A673 (cell line): ENCODE data around the gene RAB38.

Experiments used
- EZH2 ChIP-seq: fragments of 200-600 bp; sonication (generic); IDR thresholded peaks from 2 replicates; pipeline ENCODE4 v1.6.1; 2017; ENCODE audit warnings: borderline replicate concordance, low read depth, mild to moderate bottlenecking, mixed read lengths, antibody characterized with exemption, low read length; ENCODE audit not compliant: poor library complexity, severe bottlenecking
- TF ChIP-seq, protein P1 (sequence below): fragments of 300-800, 200-600 bp; sonication (generic); conservative IDR thresholded peaks from 2 replicates; pipeline ENCODE4 v1.5.1; 2017; ENCODE audit warnings: low read depth, mild to moderate bottlenecking, antibody characterized with exemption, low read length, moderate library complexity, mixed read lengths

DNA sequence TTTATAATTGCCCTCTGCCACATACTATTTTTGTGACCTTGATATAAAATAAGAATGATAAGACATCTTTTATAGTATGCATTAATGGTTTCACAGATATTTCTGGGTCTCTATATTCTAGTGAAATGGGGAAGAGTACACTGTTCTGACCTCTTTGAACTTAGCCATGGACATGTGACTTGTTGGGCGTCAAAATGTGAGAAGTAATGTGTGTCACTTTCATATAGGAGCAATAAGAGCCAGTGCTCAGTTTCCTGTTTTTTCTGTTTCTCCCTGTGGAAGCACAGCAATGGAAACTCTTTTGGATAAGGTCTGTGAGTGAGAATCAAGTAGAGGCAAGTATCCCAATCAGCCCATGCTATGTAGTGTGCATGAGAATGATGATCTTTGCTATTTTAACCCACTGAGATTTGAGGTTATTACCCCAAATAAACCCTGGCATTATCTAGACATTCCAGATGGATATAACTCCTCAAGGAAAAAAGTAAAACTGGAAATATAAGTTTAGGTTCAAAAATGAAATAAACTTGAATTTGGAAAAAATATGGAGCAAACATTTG, 60.7 kb downstream of the RAB38 start:
- TF ChIP-seq, protein P1, sequence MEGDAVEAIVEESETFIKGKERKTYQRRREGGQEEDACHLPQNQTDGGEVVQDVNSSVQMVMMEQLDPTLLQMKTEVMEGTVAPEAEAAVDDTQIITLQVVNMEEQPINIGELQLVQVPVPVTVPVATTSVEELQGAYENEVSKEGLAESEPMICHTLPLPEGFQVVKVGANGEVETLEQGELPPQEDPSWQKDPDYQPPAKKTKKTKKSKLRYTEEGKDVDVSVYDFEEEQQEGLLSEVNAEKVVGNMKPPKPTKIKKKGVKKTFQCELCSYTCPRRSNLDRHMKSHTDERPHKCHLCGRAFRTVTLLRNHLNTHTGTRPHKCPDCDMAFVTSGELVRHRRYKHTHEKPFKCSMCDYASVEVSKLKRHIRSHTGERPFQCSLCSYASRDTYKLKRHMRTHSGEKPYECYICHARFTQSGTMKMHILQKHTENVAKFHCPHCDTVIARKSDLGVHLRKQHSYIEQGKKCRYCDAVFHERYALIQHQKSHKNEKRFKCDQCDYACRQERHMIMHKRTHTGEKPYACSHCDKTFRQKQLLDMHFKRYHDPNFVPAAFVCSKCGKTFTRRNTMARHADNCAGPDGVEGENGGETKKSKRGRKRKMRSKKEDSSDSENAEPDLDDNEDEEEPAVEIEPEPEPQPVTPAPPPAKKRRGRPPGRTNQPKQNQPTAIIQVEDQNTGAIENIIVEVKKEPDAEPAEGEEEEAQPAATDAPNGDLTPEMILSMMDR = no peak
- no peak for TF ChIP-seq EZH2
